HepG2 (cell line): ENCODE measurements around the gene APOM. TPM values are rescaled to one million over a fixed set of nuclear protein-coding genes. Genes with fewer than 3 reads are reported as not detected.

Source experiments
- ARNT ChIP-seq: fragments of 450-650 bp; IDR thresholded peaks from 2 replicates; pipeline ENCODE4 v1.6.1; 2017
- EP300 ChIP-seq, 3 experiments: sonication (generic) in 1 of 3; formaldehyde crosslinking in 1 of 3; IDR thresholded peaks; 2 replicates each; pipeline versions ENCODE4 v1.5.1 to v1.6.1; 2011 to 2020; ENCODE audit warnings: low read depth in 2 of 3, low read length in 2 of 3, borderline replicate concordance in 1 of 3, improper control_type of control experiment in 1 of 3, mild to moderate bottlenecking in 1 of 3, missing genetic modification reagents in 1 of 3, moderate library complexity in 1 of 3
- ESRRA ChIP-seq: sonication (generic); formaldehyde crosslinking; IDR thresholded peaks from 2 replicates; pipeline ENCODE4 v1.5.1; 2020; ENCODE audit warnings: mild to moderate bottlenecking, low read depth, missing genetic modification reagents
- GATAD2A ChIP-seq: IDR thresholded peaks from 2 replicates; pipeline ENCODE4 v1.6.1; 2016
- HOXD1 ChIP-seq: sonication (generic); formaldehyde crosslinking; IDR thresholded peaks from 2 replicates; pipeline ENCODE4 v1.5.0; 2020; ENCODE audit warnings: missing genetic modification reagents
- NFKBIZ ChIP-seq: IDR thresholded peaks from 2 replicates; pipeline ENCODE4 v1.6.1; 2018; ENCODE audit warnings: missing genetic modification reagents, missing compliant biosample characterization
- PRMT3 ChIP-seq: sonication (generic); formaldehyde crosslinking; IDR thresholded peaks from 2 replicates; pipeline ENCODE4 v1.8.1; 2022; ENCODE audit warnings: low read depth, mild to moderate bottlenecking, moderate library complexity, missing genetic modification reagents, borderline replicate concordance
- SOX13 ChIP-seq, 3 experiments: fragments of 450-650 bp in 1 of 3; sonication (generic) in 1 of 3; formaldehyde crosslinking in 1 of 3; IDR thresholded peaks in 2 of 3; conservative IDR thresholded peaks in 1 of 3; 2 replicates each; pipeline versions ENCODE4 v1.5.0 to v1.6.1; 2016 to 2020; ENCODE audit warnings: antibody characterized with exemption in 1 of 3, mild to moderate bottlenecking in 1 of 3, missing compliant biosample characterization in 1 of 3, missing genetic modification reagents in 1 of 3, moderate library complexity in 1 of 3
- STAG1 ChIP-seq: sonication (generic); formaldehyde crosslinking; IDR thresholded peaks from 2 replicates; pipeline ENCODE4 v1.4.0; 2020; ENCODE audit warnings: missing genetic modification reagents
- TBX2 ChIP-seq: sonication (generic); formaldehyde crosslinking; IDR thresholded peaks from 2 replicates; pipeline ENCODE4 v1.5.0; 2020; ENCODE audit warnings: missing genetic modification reagents, mild to moderate bottlenecking, borderline replicate concordance
- TOPORS ChIP-seq: sonication (generic); formaldehyde crosslinking; IDR thresholded peaks from 2 replicates; pipeline ENCODE4 v1.8.0; 2023; ENCODE audit warnings: mild to moderate bottlenecking, missing genetic modification reagents
- ZFP36L1 ChIP-seq: sonication (generic); formaldehyde crosslinking; IDR thresholded peaks from 2 replicates; pipeline ENCODE4 v1.8.0; 2022; ENCODE audit warnings: mild to moderate bottlenecking, missing genetic modification reagents, moderate library complexity
- ZNF430 ChIP-seq: sonication (generic); formaldehyde crosslinking; IDR thresholded peaks from 2 replicates; pipeline ENCODE4 v1.9.0; 2021; ENCODE audit warnings: mild to moderate bottlenecking, missing genetic modification reagents
- ZNF468 ChIP-seq: sonication (generic); formaldehyde crosslinking; IDR thresholded peaks from 2 replicates; pipeline ENCODE4 v1.8.0; 2022; ENCODE audit warnings: mild to moderate bottlenecking, moderate library complexity, missing genetic modification reagents
- polyA plus RNA-seq, 8 experiments: library from polyadenylated mRNA; depleted of rRNA in 3 of 8; stranded (reverse) in 7 of 8; unstranded in 1 of 8; fragments of >200 nt; fragmentation: Illumina TruSeq in 4 of 8; extraction: Trizol in 4 of 8; gene quantifications; 2 replicates each; pipeline versions ENCODE4 v1.2.1 to v1.2.3, GENCODE V29; 2011 to 2016; ENCODE audit warnings: low read depth in 4 of 8, missing spikeins in 1 of 8, mixed read lengths in 1 of 8; ENCODE audit not compliant: insufficient read depth in 1 of 8
- total RNA-seq, 5 experiments: library from RNA; depleted of rRNA; stranded (reverse); fragments of >200 nt; fragmentation: Illumina TruSeq; extraction: Trizol; gene quantifications; 2 replicates each; pipeline ENCODE4 v1.2.3, GENCODE V29; 2016; ENCODE audit warnings: low read depth in 1 of 5
- TF ChIP-seq, protein P1 (sequence below): sonication (generic); formaldehyde crosslinking; IDR thresholded peaks from 2 replicates; pipeline ENCODE4 v1.8.0; 2022; ENCODE audit warnings: mild to moderate bottlenecking, missing genetic modification reagents
- TF ChIP-seq, protein P2 (sequence below): sonication (generic); formaldehyde crosslinking; IDR thresholded peaks from 2 replicates; pipeline ENCODE4 v1.4.0; 2020; ENCODE audit warnings: missing genetic modification reagents
- TF ChIP-seq, protein P3 (sequence below): sonication (generic); formaldehyde crosslinking; IDR thresholded peaks from 2 replicates; pipeline ENCODE4 v1.4.0; 2020; ENCODE audit warnings: missing genetic modification reagents, borderline replicate concordance
- TF ChIP-seq, protein P4 (sequence below): sonication (generic); formaldehyde crosslinking; IDR thresholded peaks from 2 replicates; pipeline ENCODE4 v1.9.0; 2022; ENCODE audit warnings: missing genetic modification reagents, mild to moderate bottlenecking, borderline replicate concordance

APOM gene
- total and polyA plus RNA-seq, 2 of the 13 experiments (the other 11 are each of a cell fraction or from before 2014, with no cell fraction given): 98.2 to 1,140 TPM

DNA sequence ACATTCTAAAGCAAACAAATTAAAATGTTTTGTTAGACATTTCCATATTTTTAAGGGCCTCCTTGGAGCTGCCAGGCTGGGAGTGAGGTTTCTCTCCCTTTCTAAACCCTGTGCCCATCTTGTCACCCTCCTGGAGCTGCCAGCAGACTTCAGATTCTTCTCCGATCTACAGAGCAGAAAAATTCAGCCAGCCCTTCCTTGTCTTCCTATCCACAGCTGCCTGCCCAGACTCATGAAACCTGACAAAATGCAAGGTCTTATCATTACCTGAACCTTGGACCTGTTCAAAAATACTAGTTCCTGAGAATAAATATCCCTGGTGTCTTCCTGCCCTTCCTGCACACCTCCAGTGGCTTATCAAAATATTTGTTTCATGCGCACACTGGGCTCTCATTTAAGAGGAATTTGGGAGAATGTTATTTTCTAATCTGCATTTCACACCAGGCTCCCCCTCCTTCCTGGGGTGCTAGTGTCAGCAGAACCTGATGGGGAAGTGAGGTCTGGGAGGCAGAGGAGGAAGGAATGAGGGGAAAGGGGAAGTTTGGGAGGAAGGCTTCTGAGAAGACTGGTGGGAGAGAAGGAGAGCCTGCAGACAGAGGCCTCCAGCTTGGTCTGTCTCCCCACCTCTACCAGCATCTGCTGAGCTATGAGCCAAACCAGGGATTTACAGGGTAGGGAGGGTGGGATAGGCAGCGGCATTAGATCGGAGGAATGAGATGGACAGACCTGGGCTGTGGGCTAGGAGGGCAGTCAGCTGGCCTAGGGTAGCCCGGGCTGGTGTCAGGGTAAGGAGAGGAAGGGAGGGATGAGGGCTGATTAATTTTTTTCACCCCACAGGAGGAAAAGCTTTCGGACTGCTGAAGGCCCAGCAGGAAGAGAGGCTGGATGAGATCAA lies 40.8 kb upstream of the APOM start, which contains the start of gene AIF1 (continued):
- 0 out of 2 replicates have a peak, but pooled peaks have one; percentile 51 for TF ChIP-seq ZFP36L1 (CRISPR knock-in tag)
- TF ChIP-seq GATAD2A: peak; percentile 54; the same call in 1 of the 2 replicates
- TF ChIP-seq ZNF430 (CRISPR knock-in tag): peak; percentile 62; the same call in 1 of the 2 replicates
- TF ChIP-seq NFKBIZ (CRISPR knock-in tag): no peak
- TF ChIP-seq, protein P1, sequence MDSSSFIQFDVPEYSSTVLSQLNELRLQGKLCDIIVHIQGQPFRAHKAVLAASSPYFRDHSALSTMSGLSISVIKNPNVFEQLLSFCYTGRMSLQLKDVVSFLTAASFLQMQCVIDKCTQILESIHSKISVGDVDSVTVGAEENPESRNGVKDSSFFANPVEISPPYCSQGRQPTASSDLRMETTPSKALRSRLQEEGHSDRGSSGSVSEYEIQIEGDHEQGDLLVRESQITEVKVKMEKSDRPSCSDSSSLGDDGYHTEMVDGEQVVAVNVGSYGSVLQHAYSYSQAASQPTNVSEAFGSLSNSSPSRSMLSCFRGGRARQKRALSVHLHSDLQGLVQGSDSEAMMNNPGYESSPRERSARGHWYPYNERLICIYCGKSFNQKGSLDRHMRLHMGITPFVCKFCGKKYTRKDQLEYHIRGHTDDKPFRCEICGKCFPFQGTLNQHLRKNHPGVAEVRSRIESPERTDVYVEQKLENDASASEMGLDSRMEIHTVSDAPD (CRISPR knock-in tag): no peak
- TF ChIP-seq TBX2 (CRISPR knock-in tag): peak; percentile 78; the same call in 1 of the 2 replicates
- TF ChIP-seq, protein P2, sequence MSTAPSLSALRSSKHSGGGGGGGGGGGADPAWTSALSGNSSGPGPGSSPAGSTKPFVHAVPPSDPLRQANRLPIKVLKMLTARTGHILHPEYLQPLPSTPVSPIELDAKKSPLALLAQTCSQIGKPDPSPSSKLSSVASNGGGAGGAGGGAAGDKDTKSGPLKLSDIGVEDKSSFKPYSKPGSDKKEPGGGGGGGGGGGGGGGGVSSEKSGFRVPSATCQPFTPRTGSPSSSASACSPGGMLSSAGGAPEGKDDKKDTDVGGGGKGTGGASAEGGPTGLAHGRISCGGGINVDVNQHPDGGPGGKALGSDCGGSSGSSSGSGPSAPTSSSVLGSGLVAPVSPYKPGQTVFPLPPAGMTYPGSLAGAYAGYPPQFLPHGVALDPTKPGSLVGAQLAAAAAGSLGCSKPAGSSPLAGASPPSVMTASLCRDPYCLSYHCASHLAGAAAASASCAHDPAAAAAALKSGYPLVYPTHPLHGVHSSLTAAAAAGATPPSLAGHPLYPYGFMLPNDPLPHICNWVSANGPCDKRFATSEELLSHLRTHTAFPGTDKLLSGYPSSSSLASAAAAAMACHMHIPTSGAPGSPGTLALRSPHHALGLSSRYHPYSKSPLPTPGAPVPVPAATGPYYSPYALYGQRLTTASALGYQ (CRISPR knock-in tag): 0 out of 2 replicates have a peak, but pooled peaks have one; percentile 37
- no peak for TF ChIP-seq ZNF468 (CRISPR knock-in tag)
- TF ChIP-seq EP300 (IDR thresholded peaks at IDR 0.05; ENCODE audit: low read depth in 2 of 2, low read length in 2 of 2): peak in 1 of 2 experiments; percentile 12; a peak in 1 of 4 replicates
- TF ChIP-seq EP300 (CRISPR knock-in tag; IDR thresholded peaks at IDR 0.05; ENCODE audit: borderline replicate concordance): no peak
- TF ChIP-seq, protein P3, sequence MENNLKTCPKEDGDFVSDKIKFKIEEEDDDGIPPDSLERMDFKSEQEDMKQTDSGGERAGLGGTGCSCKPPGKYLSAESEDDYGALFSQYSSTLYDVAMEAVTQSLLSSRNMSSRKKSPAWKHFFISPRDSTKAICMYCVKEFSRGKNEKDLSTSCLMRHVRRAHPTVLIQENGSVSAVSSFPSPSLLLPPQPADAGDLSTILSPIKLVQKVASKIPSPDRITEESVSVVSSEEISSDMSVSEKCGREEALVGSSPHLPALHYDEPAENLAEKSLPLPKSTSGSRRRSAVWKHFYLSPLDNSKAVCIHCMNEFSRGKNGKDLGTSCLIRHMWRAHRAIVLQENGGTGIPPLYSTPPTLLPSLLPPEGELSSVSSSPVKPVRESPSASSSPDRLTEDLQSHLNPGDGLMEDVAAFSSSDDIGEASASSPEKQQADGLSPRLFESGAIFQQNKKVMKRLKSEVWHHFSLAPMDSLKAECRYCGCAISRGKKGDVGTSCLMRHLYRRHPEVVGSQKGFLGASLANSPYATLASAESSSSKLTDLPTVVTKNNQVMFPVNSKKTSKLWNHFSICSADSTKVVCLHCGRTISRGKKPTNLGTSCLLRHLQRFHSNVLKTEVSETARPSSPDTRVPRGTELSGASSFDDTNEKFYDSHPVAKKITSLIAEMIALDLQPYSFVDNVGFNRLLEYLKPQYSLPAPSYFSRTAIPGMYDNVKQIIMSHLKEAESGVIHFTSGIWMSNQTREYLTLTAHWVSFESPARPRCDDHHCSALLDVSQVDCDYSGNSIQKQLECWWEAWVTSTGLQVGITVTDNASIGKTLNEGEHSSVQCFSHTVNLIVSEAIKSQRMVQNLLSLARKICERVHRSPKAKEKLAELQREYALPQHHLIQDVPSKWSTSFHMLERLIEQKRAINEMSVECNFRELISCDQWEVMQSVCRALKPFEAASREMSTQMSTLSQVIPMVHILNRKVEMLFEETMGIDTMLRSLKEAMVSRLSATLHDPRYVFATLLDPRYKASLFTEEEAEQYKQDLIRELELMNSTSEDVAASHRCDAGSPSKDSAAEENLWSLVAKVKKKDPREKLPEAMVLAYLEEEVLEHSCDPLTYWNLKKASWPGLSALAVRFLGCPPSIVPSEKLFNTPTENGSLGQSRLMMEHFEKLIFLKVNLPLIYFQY (CRISPR knock-in tag): no peak
- TF ChIP-seq SOX13 (IDR thresholded peaks at IDR 0.05): no peak
- TF ChIP-seq SOX13 (CRISPR knock-in tag; conservative IDR thresholded peaks at IDR 0.05 in 1 of 2, IDR thresholded peaks at IDR 0.05 in 1 of 2): peak in 1 of 2 experiments; percentile 9; a peak in 1 of 4 replicates
- TF ChIP-seq STAG1: 0 out of 2 replicates have a peak, but pooled peaks have one; percentile 4
- TF ChIP-seq HOXD1 (CRISPR knock-in tag): 0 out of 2 replicates have a peak, but pooled peaks have one; percentile 27
- no peak for TF ChIP-seq PRMT3 (CRISPR knock-in tag)
- TF ChIP-seq, protein P4, sequence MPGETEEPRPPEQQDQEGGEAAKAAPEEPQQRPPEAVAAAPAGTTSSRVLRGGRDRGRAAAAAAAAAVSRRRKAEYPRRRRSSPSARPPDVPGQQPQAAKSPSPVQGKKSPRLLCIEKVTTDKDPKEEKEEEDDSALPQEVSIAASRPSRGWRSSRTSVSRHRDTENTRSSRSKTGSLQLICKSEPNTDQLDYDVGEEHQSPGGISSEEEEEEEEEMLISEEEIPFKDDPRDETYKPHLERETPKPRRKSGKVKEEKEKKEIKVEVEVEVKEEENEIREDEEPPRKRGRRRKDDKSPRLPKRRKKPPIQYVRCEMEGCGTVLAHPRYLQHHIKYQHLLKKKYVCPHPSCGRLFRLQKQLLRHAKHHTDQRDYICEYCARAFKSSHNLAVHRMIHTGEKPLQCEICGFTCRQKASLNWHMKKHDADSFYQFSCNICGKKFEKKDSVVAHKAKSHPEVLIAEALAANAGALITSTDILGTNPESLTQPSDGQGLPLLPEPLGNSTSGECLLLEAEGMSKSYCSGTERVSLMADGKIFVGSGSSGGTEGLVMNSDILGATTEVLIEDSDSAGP (CRISPR knock-in tag): 0 out of 2 replicates have a peak, but pooled peaks have one; percentile 6
- no peak for TF ChIP-seq TOPORS (CRISPR knock-in tag)
- no peak for TF ChIP-seq ARNT
- 0 out of 2 replicates have a peak, but pooled peaks have one; percentile 59 for TF ChIP-seq ESRRA (CRISPR knock-in tag)
